Testis (tissue), 2 donors: ENCODE data around the gene HUS1B.

ENCODE experiments used
- POLR2A ChIP-seq: fragments of 450-650 bp; IDR thresholded peaks from one replicate; pipeline ENCODE4 v1.6.1; 2017; ENCODE audit warnings: antibody characterized with exemption, mild to moderate bottlenecking, moderate library complexity
- TF ChIP-seq, protein P1 (sequence below), 3 experiments: fragments of 450-650 bp in 2 of 3; fragments of 200-600 bp in 1 of 3; sonication (generic) in 1 of 3; IDR thresholded peaks; one replicate each; pipeline ENCODE4 v1.5.1; 2016 to 2019; ENCODE audit warnings: antibody characterized with exemption in 3 of 3, mild to moderate bottlenecking in 2 of 3, moderate library complexity in 1 of 3

DNA sequence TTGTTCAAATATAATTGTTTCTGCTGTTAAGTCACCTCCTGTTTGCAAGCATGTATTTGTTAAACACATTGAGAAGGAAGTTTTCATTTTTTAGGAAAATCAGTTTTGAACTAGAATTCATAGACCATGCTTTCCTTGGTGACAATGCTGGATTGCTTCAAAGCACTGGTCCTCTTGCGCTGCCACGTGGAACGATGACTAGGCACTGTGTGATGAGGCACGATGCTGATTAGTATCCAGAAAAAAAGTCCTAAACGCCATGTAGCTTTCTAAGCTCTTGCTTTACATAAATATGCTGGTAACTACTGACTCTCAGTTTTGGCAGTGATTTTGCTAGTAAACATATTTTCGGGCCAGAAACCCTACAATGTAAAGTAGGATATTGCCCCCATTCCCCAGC lies 47.1 kb upstream of the HUS1B start:
- TF ChIP-seq, protein P1, sequence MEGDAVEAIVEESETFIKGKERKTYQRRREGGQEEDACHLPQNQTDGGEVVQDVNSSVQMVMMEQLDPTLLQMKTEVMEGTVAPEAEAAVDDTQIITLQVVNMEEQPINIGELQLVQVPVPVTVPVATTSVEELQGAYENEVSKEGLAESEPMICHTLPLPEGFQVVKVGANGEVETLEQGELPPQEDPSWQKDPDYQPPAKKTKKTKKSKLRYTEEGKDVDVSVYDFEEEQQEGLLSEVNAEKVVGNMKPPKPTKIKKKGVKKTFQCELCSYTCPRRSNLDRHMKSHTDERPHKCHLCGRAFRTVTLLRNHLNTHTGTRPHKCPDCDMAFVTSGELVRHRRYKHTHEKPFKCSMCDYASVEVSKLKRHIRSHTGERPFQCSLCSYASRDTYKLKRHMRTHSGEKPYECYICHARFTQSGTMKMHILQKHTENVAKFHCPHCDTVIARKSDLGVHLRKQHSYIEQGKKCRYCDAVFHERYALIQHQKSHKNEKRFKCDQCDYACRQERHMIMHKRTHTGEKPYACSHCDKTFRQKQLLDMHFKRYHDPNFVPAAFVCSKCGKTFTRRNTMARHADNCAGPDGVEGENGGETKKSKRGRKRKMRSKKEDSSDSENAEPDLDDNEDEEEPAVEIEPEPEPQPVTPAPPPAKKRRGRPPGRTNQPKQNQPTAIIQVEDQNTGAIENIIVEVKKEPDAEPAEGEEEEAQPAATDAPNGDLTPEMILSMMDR (IDR thresholded peaks at IDR 0.05): no peak
- TF ChIP-seq POLR2A: no peak
